CD4-positive, alpha-beta T cell (primary cell): ENCODE measurements around the gene DRC3. TPM values are rescaled to one million over a fixed set of nuclear protein-coding genes. Genes with fewer than 3 reads are reported as not detected.

Experiments
- ATAC-seq: fragments of 200-7000 bp; cut with Tn5 transposase; one replicate; pipeline ENCODE4 v1.10.0; 2022; ENCODE audit warnings: mild to moderate bottlenecking; ENCODE audit not compliant: poor library complexity
- CTCF ChIA-PET: fragments of 350-600 bp; sonication (Branson Sonifier 250); formaldehyde crosslinking; loops from one replicate; lab custom pipeline; 2021; ENCODE audit warnings: antibody characterized with exemption, inconsistent platforms; lab: Charles Lee
- POLR2A ChIA-PET: fragments of 350-600 bp; sonication (Branson Sonifier 250); formaldehyde crosslinking; loops from one replicate; lab custom pipeline; 2021; ENCODE audit warnings: antibody characterized with exemption, inconsistent platforms; lab: Charles Lee
- DNase-seq, 14 experiments: peaks; one replicate each; pipeline ENCODE4 v3.0.0-alpha.2; 2013 to 2020; ENCODE audit warnings: mixed read lengths in 2 of 14
- H3K27ac ChIP-seq, 2 donors: one replicate each; pipeline versions ENCODE4 v1.5.1 to v1.7.0; 2013; ENCODE audit warnings: low read length in 2 of 2, low read depth in 1 of 2, mild to moderate bottlenecking in 1 of 2
- H3K27me3 ChIP-seq, 2 experiments: 1 replicate in 1 of 2; 2 replicates in 1 of 2; pipeline versions ENCODE4 v1.6.1 to v1.7.0; 2013; ENCODE audit warnings: low read length in 2 of 2, control low read depth in 1 of 2, mild to moderate bottlenecking in 1 of 2, moderate library complexity in 1 of 2; ENCODE audit not compliant: insufficient read depth in 2 of 2, control insufficient read depth in 1 of 2
- H3K36me3 ChIP-seq: one replicate; pipeline ENCODE4 v1.6.1; 2013; ENCODE audit warnings: low read length, control low read depth; ENCODE audit not compliant: insufficient read depth
- H3K4me1 ChIP-seq: one replicate; pipeline ENCODE4 v1.6.1; 2013; ENCODE audit warnings: low read length, control low read depth; ENCODE audit not compliant: insufficient read depth
- H3K4me3 ChIP-seq: one replicate; pipeline ENCODE4 v1.5.1; 2013; ENCODE audit warnings: mild to moderate bottlenecking, low read length, moderate library complexity
- H3K9me3 ChIP-seq, 2 experiments: 1 replicate in 1 of 2; 2 replicates in 1 of 2; pipeline versions ENCODE4 v1.6.1 to v1.7.0; 2013; ENCODE audit warnings: low read length in 2 of 2, mild to moderate bottlenecking in 2 of 2, control low read depth in 1 of 2, moderate library complexity in 1 of 2; ENCODE audit not compliant: control insufficient read depth in 1 of 2, insufficient read depth in 1 of 2
- H3K27ac Mint-ChIP-seq: one replicate; pipeline ENCODE4 v1.8.0; 2020; ENCODE audit warnings: mixed read lengths
- H3K27me3 Mint-ChIP-seq: one replicate; pipeline ENCODE4 v1.8.0; 2021; ENCODE audit warnings: mixed read lengths
- H3K36me3 Mint-ChIP-seq: one replicate; pipeline ENCODE4 v1.8.0; 2021; ENCODE audit warnings: low read depth, mixed read lengths
- H3K4me1 Mint-ChIP-seq: one replicate; pipeline ENCODE4 v1.8.0; 2021; ENCODE audit warnings: low read depth, mixed read lengths
- H3K4me3 Mint-ChIP-seq: one replicate; pipeline ENCODE4 v1.8.0; 2020; ENCODE audit warnings: mild to moderate bottlenecking, mixed read lengths
- H3K9me3 Mint-ChIP-seq: one replicate; pipeline ENCODE4 v1.8.0; 2020; ENCODE audit warnings: mixed read lengths
- CTCF ChIP-seq: fragments of 200-600 bp; IDR thresholded peaks from one replicate; pipeline ENCODE4 v1.8.0; 2022; ENCODE audit warnings: antibody characterized with exemption, mild to moderate bottlenecking
- intact Hi-C, 2 experiments: fragments of 100-400 bp; cut with DNase I in 1 of 2; cut with micrococcal nuclease in 1 of 2; formaldehyde crosslinking; loops; one replicate each; pipeline versions ENCODE4 v1.15.1 to v1.9.0; 2023 to 2025; cut with DNase I, micrococcal nuclease
- total RNA-seq, 174 experiments: library from RNA in 2 of 174; stranded (reverse) in 2 of 174; gene quantifications; one replicate each; pipeline ENCODE4 v1.2.3 and lab custom pipeline; 2021 to 2026

Gene DRC3
- total RNA-seq, 2 experiments from 2014 or later: 0.11 TPM; not detected in 1

DNA sequence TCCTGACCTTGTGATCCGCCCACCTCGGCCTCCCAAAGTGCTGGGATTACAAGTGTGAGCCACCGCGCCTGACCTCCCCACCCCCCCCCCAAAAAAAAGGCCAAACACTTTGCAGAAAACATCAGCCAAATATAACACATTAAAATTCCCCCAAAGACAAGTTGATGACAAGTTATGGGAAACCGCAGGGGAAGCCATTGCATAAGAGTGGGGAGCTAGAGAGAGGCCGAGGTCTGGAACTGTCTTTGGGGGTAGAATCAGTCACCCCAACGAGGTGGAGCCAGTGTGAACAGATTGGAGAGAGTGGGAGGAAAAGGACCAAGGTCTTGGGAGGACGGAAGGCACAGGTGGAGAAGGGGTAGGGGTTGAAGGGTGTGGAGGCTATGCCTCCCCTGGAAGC, 2.8 kb downstream of the DRC3 start:
- DNase-seq (peak in 2 of 14 experiments; percentile 41 to 55), ATAC-seq (no peak)
- H3K4me3 ChIP-seq: no peak overlapping the region
- CTCF ChIA-PET: no interaction called here
- H3K27ac ChIP-seq: no peak overlapping the region
- TF ChIP-seq CTCF: no peak
- no peak overlapping the region for H3K27ac Mint-ChIP-seq
- H3K9me3 ChIP-seq: no peaks in the 10 kb centered on the region
- H3K4me3 Mint-ChIP-seq: no peak overlapping the region
- intact Hi-C loops: loop anchor here (5.0 to 10.0 kb wide), 2 partner anchors 153 to 339 kb away; partner anchors contain the start of genes SMCR8 (in 1 of the 2) and TOP3A (in 1 of the 2)
- peaks cover 20% of the 10 kb centered on the region for H3K4me1 ChIP-seq
- H3K27me3 ChIP-seq: no peaks in the 10 kb centered on the region
- H3K36me3 Mint-ChIP-seq: peaks cover 5% of the 10 kb centered on the region
- no peaks in the 10 kb centered on the region for H3K9me3 Mint-ChIP-seq
- POLR2A ChIA-PET: no interaction called here
- H3K27me3 Mint-ChIP-seq: no peaks in the 10 kb centered on the region
- no peaks in the 10 kb centered on the region for H3K36me3 ChIP-seq
- peaks cover 25% of the 10 kb centered on the region for H3K4me1 Mint-ChIP-seq

GRCh38 chr17:17976931-17977570, 4.4 kb downstream of the DRC3 start:
- DNase-seq (no peak), ATAC-seq (no peak)
- H3K9me3 ChIP-seq: no peaks in the 10 kb centered on the region
- no peak overlapping the region for H3K27ac Mint-ChIP-seq
- H3K36me3 ChIP-seq: no peaks in the 10 kb centered on the region
- CTCF ChIA-PET: no interaction called here
- no peaks in the 10 kb centered on the region for H3K9me3 Mint-ChIP-seq
- intact Hi-C loops: loop anchor here (5.0 to 10.0 kb wide), 2 partner anchors 155 to 338 kb away; partner anchors contain the start of genes SMCR8 (in 1 of the 2) and TOP3A (in 1 of the 2)
- POLR2A ChIA-PET: no interaction called here
- H3K4me1 ChIP-seq: peaks cover 7% of the 10 kb centered on the region
- no peak for TF ChIP-seq CTCF
- no peak overlapping the region for H3K4me3 ChIP-seq
- no peaks in the 10 kb centered on the region for H3K27me3 Mint-ChIP-seq
- peaks cover 5% of the 10 kb centered on the region for H3K36me3 Mint-ChIP-seq
- no peaks in the 10 kb centered on the region for H3K27me3 ChIP-seq
- H3K4me1 Mint-ChIP-seq: peaks cover 13% of the 10 kb centered on the region
- H3K27ac ChIP-seq: no peak overlapping the region
- no peak overlapping the region for H3K4me3 Mint-ChIP-seq

DNA sequence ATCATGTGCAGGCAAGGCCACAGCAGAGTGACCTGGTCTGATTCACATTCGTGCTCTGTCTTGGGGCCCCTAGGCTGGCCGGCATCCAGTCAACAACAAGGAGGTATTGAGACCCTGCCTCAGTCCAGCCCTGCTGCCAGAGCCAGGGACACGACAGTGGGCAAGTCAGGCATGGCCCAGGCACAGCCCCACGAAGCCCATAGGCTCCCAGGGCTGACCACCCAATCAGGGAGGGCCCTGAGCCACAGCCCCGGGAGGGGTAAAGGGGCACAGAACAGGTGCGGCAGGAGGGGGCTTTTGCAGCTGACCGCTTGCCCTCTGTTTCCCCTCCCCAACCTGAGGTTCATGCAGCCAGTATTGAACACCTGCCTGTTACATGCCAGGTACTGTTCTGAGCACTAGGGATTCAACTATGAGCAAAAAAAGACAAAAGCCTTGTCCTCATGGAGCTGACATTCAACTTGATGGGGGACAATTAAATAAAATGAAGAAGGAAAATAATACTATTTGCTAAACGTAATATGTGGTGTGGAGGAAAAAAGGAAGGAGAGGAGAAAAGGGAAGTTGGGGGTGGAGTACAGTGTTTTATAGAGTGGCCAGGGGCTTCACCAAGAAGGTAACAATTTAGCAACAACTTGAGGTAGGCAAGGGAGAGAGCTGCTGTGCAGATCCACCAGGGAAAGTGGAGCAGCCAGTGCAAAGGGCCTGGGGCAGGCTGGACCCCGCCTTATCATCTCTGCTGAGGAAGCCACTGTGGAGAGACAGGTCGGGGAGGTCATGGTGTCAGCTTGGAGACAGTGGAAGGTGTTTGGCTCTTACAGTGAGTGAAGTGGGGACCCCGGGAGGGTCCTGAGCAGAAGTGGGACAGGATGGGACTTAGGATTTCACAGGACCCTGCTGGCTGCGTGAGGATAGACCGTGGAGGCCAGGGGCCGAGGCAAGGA, 6.1 kb downstream of the DRC3 start:
- Mint-ChIP-seq H3K9me3 (no peaks in the 10 kb centered on the region), H3K27me3 (no peaks in the 10 kb centered on the region), H3K4me1 (no peaks in the 10 kb centered on the region), H3K36me3 (no peaks in the 10 kb centered on the region), H3K4me3 (no peak overlapping the region), H3K27ac (no peak overlapping the region)
- intact Hi-C loops: loop anchor here (5.0 to 10.0 kb wide), 2 partner anchors 156 to 336 kb away; partner anchors contain the start of genes SMCR8 (in 1 of the 2) and TOP3A (in 1 of the 2)
- no peak for TF ChIP-seq CTCF
- ATAC-seq (no peak), DNase-seq (no peak)
- no peaks in the 10 kb centered on the region for H3K36me3 ChIP-seq
- H3K4me3 ChIP-seq: no peak overlapping the region
- H3K4me1 ChIP-seq: no peaks in the 10 kb centered on the region
- no peaks in the 10 kb centered on the region for H3K9me3 ChIP-seq
- no peak overlapping the region for H3K27ac ChIP-seq
- CTCF ChIA-PET: no interaction called here
- POLR2A ChIA-PET: no interaction called here
- no peaks in the 10 kb centered on the region for H3K27me3 ChIP-seq
